ENCODE results near the gene PTGDR2.

- no peak for TF ChIP-seq POLR2AphosphoS5 (IDR thresholded peaks at IDR 0.05)
- TF ChIP-seq, protein P1, sequence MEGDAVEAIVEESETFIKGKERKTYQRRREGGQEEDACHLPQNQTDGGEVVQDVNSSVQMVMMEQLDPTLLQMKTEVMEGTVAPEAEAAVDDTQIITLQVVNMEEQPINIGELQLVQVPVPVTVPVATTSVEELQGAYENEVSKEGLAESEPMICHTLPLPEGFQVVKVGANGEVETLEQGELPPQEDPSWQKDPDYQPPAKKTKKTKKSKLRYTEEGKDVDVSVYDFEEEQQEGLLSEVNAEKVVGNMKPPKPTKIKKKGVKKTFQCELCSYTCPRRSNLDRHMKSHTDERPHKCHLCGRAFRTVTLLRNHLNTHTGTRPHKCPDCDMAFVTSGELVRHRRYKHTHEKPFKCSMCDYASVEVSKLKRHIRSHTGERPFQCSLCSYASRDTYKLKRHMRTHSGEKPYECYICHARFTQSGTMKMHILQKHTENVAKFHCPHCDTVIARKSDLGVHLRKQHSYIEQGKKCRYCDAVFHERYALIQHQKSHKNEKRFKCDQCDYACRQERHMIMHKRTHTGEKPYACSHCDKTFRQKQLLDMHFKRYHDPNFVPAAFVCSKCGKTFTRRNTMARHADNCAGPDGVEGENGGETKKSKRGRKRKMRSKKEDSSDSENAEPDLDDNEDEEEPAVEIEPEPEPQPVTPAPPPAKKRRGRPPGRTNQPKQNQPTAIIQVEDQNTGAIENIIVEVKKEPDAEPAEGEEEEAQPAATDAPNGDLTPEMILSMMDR (IDR thresholded peaks at IDR 0.05), result no peak
Measured at GRCh38 chr11:60870276-60870675, 14.5 kb upstream of the PTGDR2 start.

Data from breast epithelium (tissue), 3 donors.